ENCODE measurements around the gene GRIN3A.
"Not testable (repeated sequence)": the region's sequence is repeated elsewhere in the genome, so short reads cannot be mapped to it uniquely, and the experiment has no call there.

The GRIN3A gene

GRCh38 chr9:101579711-101580545, 158.5 kb downstream of the GRIN3A start:
- in situ Hi-C loops (cut with HindIII; ENCODE audit: low pct_unique_long_range_greater_than_20kb, low sequenced_read_pairs), result no loop called here
- no peak for TF ChIP-seq JUND (IDR thresholded peaks at IDR 0.05; ENCODE audit: low read depth)
- no peak for DNase-seq (ENCODE audit: low read depth in 1 of 2, low spot score in 1 of 2)

GRCh38 chr9:101578378-101578777, 160.1 kb downstream of the GRIN3A start:
- in situ Hi-C loops (cut with HindIII; ENCODE audit: low pct_unique_long_range_greater_than_20kb, low sequenced_read_pairs), result no loop called here
- DNase-seq (ENCODE audit: low read depth in 1 of 2, low spot score in 1 of 2), result no peak
- TF ChIP-seq JUND (IDR thresholded peaks at IDR 0.05; ENCODE audit: low read depth), result no peak

DNA sequence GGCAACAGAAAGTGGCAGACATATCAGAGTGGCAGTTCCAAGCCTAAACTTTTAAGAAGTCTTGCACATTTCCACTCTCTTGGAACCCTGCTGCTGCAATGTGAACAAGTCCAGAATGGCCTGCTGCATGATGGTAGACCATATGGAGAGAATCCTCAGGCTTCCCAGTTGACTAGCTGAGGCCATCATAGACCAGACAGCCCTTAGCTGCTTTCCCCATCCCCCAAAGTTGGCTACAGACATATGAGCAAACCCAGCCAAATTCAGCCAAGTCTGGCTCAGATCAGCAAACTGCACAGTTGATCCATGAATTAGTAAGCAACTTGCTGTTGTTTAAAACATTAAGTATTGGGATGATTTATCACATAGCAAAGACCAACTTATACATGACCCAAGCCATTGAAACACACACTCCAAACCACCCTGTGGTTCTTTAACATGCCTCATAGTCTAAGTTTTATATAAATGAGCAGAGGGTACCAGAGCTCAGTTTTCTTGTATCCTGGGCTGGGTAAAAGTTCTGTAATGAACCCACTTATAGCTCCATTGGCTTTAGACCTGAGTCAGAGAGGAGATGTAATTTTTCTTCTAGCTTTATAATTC, 163.6 kb downstream of the GRIN3A start:
- no peak for DNase-seq (ENCODE audit: low read depth in 1 of 2, low spot score in 1 of 2)
- in situ Hi-C loops (cut with HindIII; ENCODE audit: low pct_unique_long_range_greater_than_20kb, low sequenced_read_pairs), result no loop called here
- no peak for TF ChIP-seq JUND (IDR thresholded peaks at IDR 0.05; ENCODE audit: low read depth)

- TF ChIP-seq JUND (IDR thresholded peaks at IDR 0.05; ENCODE audit: low read depth), result no peak
- no peak for DNase-seq (ENCODE audit: low read depth in 1 of 2, low spot score in 1 of 2)
- in situ Hi-C loops (cut with HindIII; ENCODE audit: low pct_unique_long_range_greater_than_20kb, low sequenced_read_pairs), result no loop called here
Observed at GRCh38 chr9:101572316-101572715, 166.1 kb downstream of the GRIN3A start.

DNA sequence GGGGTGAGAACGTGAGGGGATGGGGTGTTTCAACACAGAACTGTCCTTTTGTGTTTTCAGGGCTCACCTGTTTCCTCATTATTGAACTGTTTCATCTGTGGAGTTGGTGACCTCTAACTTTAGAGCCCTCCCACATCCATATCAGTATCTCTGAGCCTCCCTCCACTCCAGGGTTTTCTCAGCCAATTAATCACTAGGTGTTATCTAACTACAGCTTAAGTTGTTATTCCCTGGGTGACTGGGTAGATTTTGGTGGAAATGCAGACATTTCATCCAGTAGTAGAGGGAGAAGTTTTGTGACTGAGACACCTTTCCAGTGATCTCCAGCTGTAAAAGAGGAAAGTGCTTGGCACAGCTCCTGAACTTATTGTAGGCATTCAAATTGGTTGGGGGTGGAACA, 167.3 kb downstream of the GRIN3A start:
- in situ Hi-C loops (cut with HindIII; ENCODE audit: low pct_unique_long_range_greater_than_20kb, low sequenced_read_pairs), result no loop called here
- DNase-seq (ENCODE audit: low read depth in 1 of 2, low spot score in 1 of 2), result no peak
- no peak for TF ChIP-seq JUND (IDR thresholded peaks at IDR 0.05; ENCODE audit: low read depth)

DNA sequence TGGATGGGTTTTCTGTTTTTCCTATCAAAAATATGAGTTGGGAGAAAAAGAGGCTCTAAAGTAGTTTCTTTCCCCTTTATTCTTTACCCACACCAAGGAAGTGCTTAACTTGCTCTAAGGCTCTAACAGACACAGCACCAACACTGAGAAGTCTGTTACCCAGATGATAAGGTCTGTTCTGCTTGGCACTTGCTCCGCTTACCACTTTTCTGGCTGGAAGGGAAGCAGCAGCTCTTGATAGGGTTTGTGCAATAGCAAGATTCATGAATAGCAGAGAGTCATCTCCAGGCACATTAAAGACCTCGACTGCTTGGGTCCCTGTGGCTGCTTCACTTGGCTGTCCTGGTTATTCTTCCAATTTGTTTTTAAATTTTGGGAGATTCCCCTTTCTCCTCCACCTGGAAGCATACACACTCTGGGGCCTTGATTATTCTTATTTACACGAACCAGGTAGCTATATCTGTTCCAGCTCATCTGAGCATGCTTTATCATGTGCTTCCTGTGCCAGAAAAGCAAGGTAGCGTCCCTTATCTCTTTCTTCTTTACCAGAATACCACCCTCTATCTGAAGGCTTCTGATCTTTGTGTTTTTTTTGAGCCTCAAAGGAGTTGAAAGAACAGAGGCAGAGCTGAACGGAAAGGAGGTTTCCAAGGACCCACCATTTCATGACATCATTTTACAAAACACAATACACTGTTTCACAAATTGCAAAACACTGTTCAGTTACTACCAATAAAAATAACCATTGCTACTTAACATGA, 168.5 kb downstream of the GRIN3A start:
- no peak for DNase-seq (ENCODE audit: low read depth in 1 of 2, low spot score in 1 of 2)
- no peak for TF ChIP-seq JUND (IDR thresholded peaks at IDR 0.05; ENCODE audit: low read depth)
- in situ Hi-C loops (cut with HindIII; ENCODE audit: low pct_unique_long_range_greater_than_20kb, low sequenced_read_pairs), result no loop called here

- in situ Hi-C loops (cut with HindIII; ENCODE audit: low pct_unique_long_range_greater_than_20kb, low sequenced_read_pairs), result no loop called here
- no peak for DNase-seq (ENCODE audit: low read depth in 1 of 2, low spot score in 1 of 2)
- TF ChIP-seq JUND (IDR thresholded peaks at IDR 0.05; ENCODE audit: low read depth), result no peak
Observed at GRCh38 chr9:101567725-101568350, 170.6 kb downstream of the GRIN3A start.

- no peak for TF ChIP-seq JUND (IDR thresholded peaks at IDR 0.05; ENCODE audit: low read depth)
- in situ Hi-C loops (cut with HindIII; ENCODE audit: low pct_unique_long_range_greater_than_20kb, low sequenced_read_pairs), result no loop called here
- peak; percentile 7 to 48 for DNase-seq (ENCODE audit: low read depth in 1 of 2, low spot score in 1 of 2)
Observed at GRCh38 chr9:101566904-101567724, 171.3 kb downstream of the GRIN3A start.

DNA sequence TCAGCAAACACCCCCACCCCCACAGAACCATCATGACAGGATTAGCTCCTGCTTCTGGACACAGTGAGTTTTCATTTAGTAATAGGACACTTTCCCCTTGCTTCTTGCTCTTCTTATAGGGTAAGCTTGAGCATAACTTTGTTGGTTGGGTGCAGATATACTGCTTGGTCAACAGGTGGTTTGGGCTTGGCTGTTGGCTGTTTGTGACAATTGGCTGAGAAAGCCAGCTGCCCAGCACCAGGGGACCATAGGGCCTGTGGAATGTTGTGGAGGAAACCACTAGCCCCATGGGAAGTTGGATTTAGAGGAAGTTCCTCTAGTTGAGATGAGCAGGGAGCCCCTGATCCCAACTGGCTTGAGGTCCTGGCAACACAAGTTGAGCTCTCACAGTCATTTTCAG, 174.2 kb downstream of the GRIN3A start:
- DNase-seq (ENCODE audit: low read depth in 1 of 2, low spot score in 1 of 2), result no peak
- no peak for TF ChIP-seq JUND (IDR thresholded peaks at IDR 0.05; ENCODE audit: low read depth)
- in situ Hi-C loops (cut with HindIII; ENCODE audit: low pct_unique_long_range_greater_than_20kb, low sequenced_read_pairs), result no loop called here

DNA sequence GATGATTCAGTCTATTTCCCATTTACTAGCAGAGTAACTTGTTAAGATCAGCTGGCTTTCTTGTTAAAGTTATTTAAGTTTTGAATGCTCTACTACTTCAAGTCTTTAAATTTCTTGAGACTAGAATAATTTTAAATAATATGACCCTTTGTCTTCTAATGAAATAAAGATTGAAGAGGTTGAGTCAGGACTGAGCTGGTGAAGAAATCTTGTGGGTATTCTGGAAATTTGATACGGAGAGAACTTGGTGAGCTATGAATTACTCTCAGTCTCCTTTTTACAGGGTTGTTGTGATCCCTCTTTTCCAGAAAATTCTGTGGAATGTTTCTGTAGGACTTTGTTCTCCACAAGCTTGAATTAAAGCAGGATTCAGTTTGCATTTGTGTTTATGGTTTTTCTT, 175.5 kb downstream of the GRIN3A start:
- no peak for TF ChIP-seq JUND (IDR thresholded peaks at IDR 0.05; ENCODE audit: low read depth)
- in situ Hi-C loops (cut with HindIII; ENCODE audit: low pct_unique_long_range_greater_than_20kb, low sequenced_read_pairs), result no loop called here
- DNase-seq (ENCODE audit: low read depth in 1 of 2, low spot score in 1 of 2), result no peak

- in situ Hi-C loops (cut with HindIII; ENCODE audit: low pct_unique_long_range_greater_than_20kb, low sequenced_read_pairs), result no loop called here
- no peak for DNase-seq (ENCODE audit: low read depth in 1 of 2, low spot score in 1 of 2)
- TF ChIP-seq JUND (IDR thresholded peaks at IDR 0.05; ENCODE audit: low read depth), result no peak
Observed at GRCh38 chr9:101561740-101562139, 176.7 kb downstream of the GRIN3A start.

GRCh38 chr9:101549472-101550098, 188.9 kb downstream of the GRIN3A start:
- in situ Hi-C loops (cut with HindIII; ENCODE audit: low pct_unique_long_range_greater_than_20kb, low sequenced_read_pairs); DNase-seq (ENCODE audit: low read depth in 1 of 2, low spot score in 1 of 2): not testable (repeated sequence)
